NCI-H526 (cell line): ENCODE measurements around the gene ABCG8.
"Not testable (repeated sequence)": the region's sequence is repeated elsewhere in the genome, so short reads cannot be mapped to it uniquely, and the experiment has no call there.

Experiments used
- DNase-seq, 2 experiments: peaks; one replicate each; lab custom pipeline; 2025; lab: John Stamatoyannopoulos, UW

The ABCG8 gene

GRCh38 chr2:43872151-43872550 lies 33.4 kb downstream of the ABCG8 start:
- no peak for DNase-seq

DNA sequence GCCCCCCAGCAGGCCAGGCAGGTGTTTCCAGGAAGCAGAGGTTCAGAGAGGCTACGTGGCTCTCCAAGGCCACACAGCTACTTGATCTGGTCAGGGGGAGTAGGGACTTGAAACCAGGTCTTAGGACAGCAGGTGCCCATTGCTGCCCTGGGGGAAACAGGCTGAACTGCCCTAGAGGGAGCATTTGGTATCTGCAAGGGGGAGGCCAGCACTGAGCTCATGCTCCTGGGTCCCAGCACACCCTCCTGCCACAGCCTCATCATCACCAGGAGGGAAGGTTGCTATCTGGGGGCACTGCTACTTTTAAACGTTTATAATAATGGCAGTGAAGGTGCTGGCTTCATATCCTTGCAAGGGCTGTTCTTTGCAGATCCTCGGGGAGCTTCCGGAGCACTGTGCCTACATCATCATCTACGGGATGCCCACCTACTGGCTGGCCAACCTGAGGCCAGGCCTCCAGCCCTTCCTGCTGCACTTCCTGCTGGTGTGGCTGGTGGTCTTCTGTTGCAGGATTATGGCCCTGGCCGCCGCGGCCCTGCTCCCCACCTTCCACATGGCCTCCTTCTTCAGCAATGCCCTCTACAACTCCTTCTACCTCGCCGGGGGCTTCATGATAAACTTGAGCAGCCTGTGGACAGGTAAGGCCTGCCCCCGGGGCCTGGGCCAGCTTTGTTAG lies 36.1 kb downstream of the ABCG8 start:
- no peak for DNase-seq

DNA sequence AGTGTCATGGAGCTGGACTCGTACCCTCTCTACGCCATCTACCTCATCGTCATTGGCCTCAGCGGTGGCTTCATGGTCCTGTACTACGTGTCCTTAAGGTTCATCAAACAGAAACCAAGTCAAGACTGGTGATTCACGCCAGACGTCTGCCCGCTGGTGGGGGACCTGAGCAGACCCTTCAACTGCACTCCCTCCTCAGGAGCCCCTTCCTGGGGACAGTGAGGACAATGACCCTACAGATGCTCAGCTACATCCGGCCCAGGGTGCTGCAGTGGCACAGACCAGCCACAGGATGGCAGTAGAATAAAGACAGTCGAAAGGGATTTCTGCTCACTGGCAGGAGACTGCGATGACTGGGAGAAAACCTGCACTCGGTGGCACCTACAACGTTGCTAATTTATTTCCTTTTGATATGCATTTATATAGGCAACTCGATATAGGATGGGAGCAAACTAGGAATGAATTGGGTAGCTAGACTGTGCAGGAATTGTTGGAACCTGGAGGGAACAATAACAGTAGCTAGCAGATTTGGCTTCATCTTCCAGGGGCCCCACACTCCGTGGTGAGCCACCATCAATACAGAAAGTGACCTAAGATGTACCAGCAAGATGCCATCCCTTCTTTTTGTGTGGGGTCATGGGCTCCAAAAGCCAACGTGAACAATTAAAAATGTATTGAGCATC lies 39.2 kb downstream of the ABCG8 start:
- peak; percentile 62 to 77 for DNase-seq

GRCh38 chr2:43879261-43879660 lies 40.5 kb downstream of the ABCG8 start:
- DNase-seq = no peak

DNA sequence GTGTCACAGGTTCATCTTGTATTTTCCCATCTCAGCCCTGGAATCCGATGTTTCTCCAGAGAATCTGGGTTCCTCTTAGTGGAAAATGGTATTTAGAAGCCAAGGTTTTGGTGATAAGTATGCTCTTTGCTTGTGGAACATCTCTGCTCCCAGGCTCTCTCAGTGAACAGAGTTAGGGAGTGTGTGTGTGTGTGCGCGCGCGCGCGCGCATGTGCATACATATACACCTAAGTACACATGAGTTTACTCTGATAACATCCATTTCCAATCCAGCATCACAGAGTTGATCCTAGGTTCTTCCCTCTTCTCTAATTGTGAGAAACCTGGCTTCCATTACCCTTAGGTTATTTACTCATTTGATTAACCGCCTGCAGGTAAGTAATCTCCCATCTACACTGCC lies 41.7 kb downstream of the ABCG8 start:
- DNase-seq = no peak

DNA sequence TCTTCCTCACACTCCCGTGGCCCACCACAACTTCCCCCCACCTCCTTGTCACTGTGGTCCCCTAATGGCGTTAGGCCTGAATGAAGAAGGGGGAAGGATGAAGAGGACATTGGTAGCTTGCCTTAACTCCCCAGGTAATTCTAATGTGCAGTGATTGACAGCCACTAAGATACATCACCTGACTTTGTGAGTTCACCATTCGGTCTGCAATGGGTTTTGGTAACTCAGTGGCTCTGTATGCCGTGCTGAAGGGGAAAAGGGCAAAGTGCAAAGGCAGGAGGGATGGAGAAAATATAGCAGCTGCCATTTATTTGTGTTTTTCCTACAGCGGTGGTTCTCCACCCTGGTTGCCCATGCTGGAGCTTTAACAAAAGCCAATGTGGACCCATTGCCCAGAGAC lies 42.2 kb downstream of the ABCG8 start:
- DNase-seq = no peak

GRCh38 chr2:43882312-43882711 lies 43.5 kb downstream of the ABCG8 start:
- DNase-seq = no peak

DNA sequence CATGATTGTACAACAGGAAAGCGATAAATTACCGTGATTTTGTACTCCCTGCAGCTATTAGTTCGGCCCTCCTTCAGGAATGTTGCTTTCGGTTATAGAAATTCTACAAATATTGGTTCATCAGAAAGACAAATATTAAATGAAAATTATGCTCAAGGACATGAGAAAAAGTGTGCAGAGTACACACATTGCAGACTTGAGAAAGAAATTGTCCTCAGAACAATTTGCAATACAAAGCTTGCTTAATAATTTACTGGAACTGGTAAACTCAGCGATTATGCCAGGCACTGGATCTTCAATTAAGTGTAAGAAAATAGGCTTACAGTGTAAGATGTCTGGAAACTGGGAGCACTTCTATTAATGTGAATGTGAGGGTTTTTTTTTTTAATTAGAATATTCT lies 45.9 kb downstream of the ABCG8 start:
- no peak for DNase-seq

DNA sequence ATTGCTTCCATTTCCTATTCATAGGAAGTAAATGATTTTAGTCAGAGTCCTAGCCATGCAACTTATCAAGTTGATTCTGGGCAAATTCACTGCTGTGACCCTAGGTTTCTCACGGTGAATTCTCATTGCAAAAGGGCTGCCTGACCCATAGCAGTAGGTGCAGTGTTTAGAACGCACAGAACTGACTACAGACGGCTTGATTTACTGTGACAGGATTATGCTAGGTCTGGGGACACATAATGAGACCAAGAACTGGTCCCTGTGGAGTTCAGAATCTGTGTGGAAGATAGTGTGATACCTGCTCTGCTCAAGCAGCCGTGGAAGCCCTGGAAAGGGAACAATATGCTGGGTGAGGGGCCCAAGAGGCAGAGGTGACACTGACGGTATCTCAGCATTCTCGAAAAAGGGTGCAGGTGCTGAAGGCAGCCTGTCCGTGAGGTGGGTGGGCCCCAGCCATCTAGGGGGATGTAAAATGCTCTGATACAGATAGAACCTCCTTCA lies 46.4 kb downstream of the ABCG8 start:
- DNase-seq = no peak

GRCh38 chr2:43887176-43887575 lies 48.4 kb downstream of the ABCG8 start:
- no peak for DNase-seq

DNA sequence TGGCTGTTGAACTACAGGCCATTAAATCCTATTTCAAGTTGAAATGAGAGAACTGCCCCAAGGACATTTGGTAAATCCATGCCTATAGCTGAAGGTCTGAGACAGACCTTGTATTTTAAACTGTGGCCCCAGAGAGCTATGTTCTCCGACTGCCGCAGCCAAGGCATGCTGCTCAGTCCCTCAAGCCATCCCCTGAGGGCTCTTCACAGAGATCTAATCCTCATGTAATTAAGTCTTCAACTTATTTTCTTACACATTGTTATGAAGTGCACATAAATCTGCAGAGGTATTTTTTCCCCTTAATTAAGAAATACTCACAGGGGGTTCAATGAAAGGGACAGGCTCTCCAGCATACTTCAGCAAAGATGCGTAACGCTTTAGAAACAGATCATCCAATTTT lies 50.6 kb downstream of the ABCG8 start:
- DNase-seq = no peak

- no peak for DNase-seq
Measured at GRCh38 chr2:43890855-43891254, 52.1 kb downstream of the ABCG8 start.

DNA sequence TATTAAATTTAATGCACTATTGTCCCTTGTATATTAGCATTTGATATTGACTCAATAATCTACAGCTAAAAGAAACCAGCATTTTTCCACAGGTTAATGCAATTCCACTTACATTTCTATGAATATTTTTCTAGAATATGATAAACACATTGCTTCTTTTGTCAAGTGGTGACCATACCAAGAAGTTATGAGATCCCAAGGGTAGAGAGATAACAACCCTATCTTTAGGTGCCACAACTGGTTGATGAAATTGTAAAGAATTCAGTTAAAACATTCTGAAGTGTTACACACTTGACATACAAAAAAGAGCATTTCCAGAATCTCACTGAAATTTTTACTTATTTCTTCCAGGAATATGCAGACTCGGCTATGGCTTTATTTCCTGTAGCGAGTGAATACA lies 56.0 kb downstream of the ABCG8 start:
- no peak for DNase-seq

DNA sequence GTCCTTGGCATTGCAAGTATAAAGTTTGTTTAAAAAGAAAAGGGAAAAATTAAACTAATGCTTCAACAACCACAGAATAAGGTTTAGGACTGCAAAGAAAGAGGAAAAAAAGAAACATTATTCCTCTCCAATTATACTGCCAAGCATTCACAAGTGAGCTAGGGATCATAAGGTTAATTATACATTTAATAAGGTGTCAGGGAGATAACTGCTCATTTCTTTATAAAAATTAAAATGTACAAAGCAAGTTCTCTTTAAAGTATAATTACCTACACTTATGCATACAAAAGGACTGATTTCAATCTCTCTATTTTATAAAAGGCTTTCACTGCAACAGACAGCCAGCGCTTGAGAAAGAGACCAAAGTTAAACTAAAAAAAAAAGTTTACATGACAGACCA lies 58.1 kb downstream of the ABCG8 start:
- no peak for DNase-seq

GRCh38 chr2:43897492-43897891 lies 58.7 kb downstream of the ABCG8 start:
- DNase-seq = no peak

DNA sequence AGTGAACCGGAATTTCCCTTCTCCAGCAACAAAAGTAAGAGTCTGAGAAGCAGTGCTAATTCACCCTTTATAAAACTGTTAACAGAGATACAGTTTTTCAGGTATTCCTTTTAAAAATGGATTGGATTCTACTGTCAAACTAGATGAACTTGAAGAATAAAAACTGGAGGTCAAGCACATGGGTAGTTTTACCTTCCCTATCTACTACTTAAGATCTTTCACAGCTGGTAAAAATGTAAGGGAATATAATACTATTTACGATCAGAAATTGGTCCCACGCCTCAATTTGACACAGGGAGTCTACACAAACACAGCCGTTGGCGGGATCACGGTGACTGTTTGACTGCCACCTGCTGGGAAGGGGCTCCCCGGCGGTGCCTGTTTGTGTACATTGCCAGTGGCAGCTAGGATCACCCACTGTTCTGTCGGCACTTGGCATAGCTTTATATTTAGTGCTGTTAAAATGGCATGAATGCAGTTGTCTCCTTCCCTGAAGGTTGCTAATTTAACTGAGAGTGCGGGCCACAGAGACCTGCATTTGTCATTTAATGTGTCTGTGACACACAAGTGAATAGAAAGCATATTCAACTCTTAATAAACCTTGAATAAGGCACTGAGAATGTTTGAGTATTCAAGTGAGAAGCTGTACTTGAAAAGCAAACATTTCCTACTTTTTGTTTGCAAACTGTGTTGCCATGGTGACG lies 59.5 kb downstream of the ABCG8 start:
- peak in 1 of 2 experiments; percentile 12 for DNase-seq

GRCh38 chr2:43898838-43899346 lies 60.1 kb downstream of the ABCG8 start:
- DNase-seq = no peak

- no peak for DNase-seq
Measured at GRCh38 chr2:43899589-43899988, 60.8 kb downstream of the ABCG8 start.

DNA sequence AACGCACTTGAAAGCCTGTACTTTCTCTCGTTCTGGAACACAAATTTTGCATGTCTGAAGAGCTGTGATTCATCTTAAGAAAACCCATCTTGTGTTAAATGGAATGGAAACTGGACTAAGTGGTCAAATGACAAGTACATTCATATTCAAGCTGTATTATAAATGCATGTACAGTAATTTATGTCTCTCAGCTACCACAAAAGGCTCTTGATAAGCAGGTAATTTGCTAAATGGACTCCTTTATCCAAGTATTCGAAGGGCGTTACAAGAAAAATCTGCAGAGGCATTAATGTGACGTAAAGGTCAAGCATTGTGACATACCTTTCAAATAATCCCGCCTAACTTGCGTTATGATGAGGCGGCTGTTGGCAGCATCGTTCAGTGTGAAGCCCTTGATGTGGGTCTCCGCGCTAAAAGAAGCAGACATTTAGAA lies 66.6 kb downstream of the ABCG8 start:
- no peak for DNase-seq

- DNase-seq = no peak
Measured at GRCh38 chr2:43905871-43906270, 67.1 kb downstream of the ABCG8 start.

- no peak for DNase-seq
Measured at GRCh38 chr2:43906448-43907109, 67.8 kb downstream of the ABCG8 start.

DNA sequence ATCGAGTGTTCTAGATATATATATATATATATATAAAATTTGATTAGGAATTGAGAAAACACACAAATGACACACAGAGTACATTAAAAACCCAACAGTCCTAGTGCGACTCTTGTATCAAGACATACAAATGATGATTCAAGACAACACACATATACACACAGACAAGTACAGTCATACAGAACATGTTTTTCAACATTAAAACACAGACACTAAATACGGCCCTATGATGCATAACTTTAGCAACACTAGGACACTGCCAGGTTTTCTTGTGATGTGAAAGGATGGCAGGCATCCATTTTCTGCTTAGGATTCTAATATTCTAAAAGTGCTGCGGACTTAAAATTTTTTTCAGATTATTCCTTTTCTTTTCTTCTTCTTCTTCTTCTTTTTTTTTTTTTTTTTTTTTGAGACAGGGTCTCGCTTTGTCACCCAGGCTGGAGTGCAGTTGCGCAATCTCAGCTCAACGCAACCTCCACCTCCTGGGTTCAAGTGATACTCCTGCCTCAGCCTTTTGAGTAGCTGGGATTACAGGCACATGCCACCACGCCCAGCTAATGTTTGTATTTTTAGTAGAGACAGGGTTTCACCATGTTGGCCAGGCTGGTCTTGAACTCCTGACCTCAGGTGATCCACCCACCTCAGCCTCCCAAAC lies 72.5 kb downstream of the ABCG8 start:
- DNase-seq = not testable (repeated sequence)
